ENCODE results near the gene LMX1A.

Gene LMX1A

DNA sequence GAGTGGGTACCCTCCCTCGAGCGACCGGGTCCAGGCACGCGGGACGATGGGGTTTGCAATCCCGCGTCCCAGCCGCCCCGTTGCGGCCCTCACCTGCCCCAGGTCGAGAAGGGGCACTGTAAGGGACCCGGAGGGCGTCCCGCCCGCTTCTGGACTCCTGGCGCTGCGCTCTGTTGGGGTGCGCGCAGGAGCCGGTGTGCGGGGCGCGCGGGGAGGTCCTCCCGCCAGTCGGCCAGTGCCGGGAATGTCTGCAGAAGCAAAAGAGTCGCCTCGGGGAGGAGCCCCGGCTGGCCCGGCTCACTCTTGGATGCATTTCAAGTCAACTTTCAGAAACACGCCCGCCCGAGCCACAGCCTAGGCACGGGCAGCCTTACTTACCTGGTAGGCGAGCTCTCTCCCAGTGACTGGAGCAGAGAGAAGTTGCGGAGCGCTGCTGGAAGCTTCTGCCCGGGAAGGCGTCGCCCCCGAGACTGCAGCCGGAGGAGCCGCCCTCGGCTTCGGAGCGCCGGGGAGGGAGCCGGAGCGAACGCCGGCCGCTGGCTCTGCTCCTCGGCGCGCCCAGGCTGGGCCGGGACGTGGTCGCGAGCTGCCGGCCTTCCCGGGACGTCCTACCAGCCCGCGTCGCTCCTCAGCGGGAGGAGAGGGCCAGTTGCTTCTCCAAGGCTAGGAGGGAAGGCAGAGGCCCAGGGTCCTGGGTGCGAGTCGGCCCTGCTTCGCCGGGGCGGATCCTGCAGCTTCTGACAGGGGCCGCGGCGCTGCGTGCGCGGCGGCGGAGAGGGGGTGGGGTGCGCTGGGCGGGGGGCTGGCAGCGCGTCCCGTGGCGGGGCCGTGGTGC lies at the start of gene LMX1A:
TSS of gene LMX1A (minus strand) at position 739 of the 835 bp plus-strand sequence. CDS start 1,156 bp downstream, outside the sequence.
- TF ChIP-seq, protein P1, sequence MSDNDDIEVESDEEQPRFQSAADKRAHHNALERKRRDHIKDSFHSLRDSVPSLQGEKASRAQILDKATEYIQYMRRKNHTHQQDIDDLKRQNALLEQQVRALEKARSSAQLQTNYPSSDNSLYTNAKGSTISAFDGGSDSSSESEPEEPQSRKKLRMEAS (IDR thresholded peaks at IDR 0.05; ENCODE audit: low read depth, low read length), result no peak
- TF ChIP-seq POLR2A (IDR thresholded peaks at IDR 0.05; ENCODE audit: extremely low read depth, insufficient read length) (no peak), CTCF (IDR thresholded peaks at IDR 0.05; ENCODE audit: low read depth, low read length) (no peak)
- no peak within 1 kb of the TSS for H3K4me3 ChIP-seq (ENCODE audit: low read depth, low read length)
- DNase-seq (ENCODE audit: low read depth), result no peak

GRCh38 chr1:165403835-165404482 lies 47.4 kb upstream of the LMX1A start:
- peak; percentile 24 for DNase-seq (ENCODE audit: low read depth)
- TF ChIP-seq MYC (IDR thresholded peaks at IDR 0.05; ENCODE audit: low read depth, low read length) (no peak), CTCF (IDR thresholded peaks at IDR 0.05; ENCODE audit: low read depth, low read length) (no peak), POLR2A (IDR thresholded peaks at IDR 0.05; ENCODE audit: extremely low read depth, insufficient read length) (no peak)
- TF ChIP-seq, protein P1 (IDR thresholded peaks at IDR 0.05; ENCODE audit: low read depth, low read length), result no peak

GRCh38 chr1:165402517-165403111 lies 46.1 kb upstream of the LMX1A start:
- H3K4me3 ChIP-seq (ENCODE audit: low read depth, low read length), result no peak overlapping the region
- TF ChIP-seq MYC (IDR thresholded peaks at IDR 0.05; ENCODE audit: low read depth, low read length), result no peak
- TF ChIP-seq CTCF (IDR thresholded peaks at IDR 0.05; ENCODE audit: low read depth, low read length), result no peak
- TF ChIP-seq, protein P1 (IDR thresholded peaks at IDR 0.05; ENCODE audit: low read depth, low read length), result no peak
- no peak for TF ChIP-seq POLR2A (IDR thresholded peaks at IDR 0.05; ENCODE audit: extremely low read depth, insufficient read length)
- DNase-seq (ENCODE audit: low read depth), result no peak

More at GRCh38 chr1:165403835-165404482, 47.4 kb upstream of the LMX1A start:
- no peak overlapping the region for H3K4me3 ChIP-seq (ENCODE audit: low read depth, low read length)

DNA sequence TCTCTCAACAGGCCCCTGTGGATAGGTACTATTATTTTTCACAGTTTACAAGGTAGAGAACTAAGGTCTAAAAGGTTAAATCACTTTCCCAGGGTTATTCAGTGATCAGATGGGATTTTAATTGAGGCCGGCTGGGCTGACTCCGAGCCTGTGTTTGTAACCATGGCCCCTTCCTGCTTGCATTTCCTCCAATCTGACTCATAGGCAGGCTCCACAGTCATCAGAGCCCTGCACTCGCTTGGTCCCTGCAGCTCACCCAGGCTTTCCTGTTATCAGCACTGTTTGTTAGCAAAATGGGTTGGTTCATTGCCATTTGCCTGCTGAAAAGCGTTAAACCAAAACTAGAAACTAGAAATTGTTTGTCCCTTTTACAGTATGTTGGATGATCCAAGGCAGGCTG lies 41.4 kb upstream of the LMX1A start:
- TF ChIP-seq, protein P1 (IDR thresholded peaks at IDR 0.05; ENCODE audit: low read depth, low read length), result no peak
- TF ChIP-seq POLR2A (IDR thresholded peaks at IDR 0.05; ENCODE audit: extremely low read depth, insufficient read length), result no peak
- no peak for TF ChIP-seq MYC (IDR thresholded peaks at IDR 0.05; ENCODE audit: low read depth, low read length)
- no peak for TF ChIP-seq CTCF (IDR thresholded peaks at IDR 0.05; ENCODE audit: low read depth, low read length)
- DNase-seq (ENCODE audit: low read depth), result peak; percentile 43
- H3K4me3 ChIP-seq (ENCODE audit: low read depth, low read length), result no peak overlapping the region

- TF ChIP-seq CTCF (IDR thresholded peaks at IDR 0.05; ENCODE audit: low read depth, low read length) (no peak), MYC (IDR thresholded peaks at IDR 0.05; ENCODE audit: low read depth, low read length) (no peak)
- H3K4me3 ChIP-seq (ENCODE audit: low read depth, low read length), result no peak overlapping the region
- DNase-seq (ENCODE audit: low read depth), result no peak
Measured at GRCh38 chr1:165395901-165396300, 39.4 kb upstream of the LMX1A start.

Measured in NB4 (cell line).